Fibroblast of skin of right biceps (primary cell): ENCODE measurements around the gene TRIM14.
"Not testable (repeated sequence)": the region's sequence is repeated elsewhere in the genome, so short reads cannot be mapped to it uniquely, and the experiment has no call there.

Experiments used
- DNase-seq: peaks from one replicate; pipeline ENCODE4 v3.0.0-alpha.2; 2013

Gene TRIM14

DNA sequence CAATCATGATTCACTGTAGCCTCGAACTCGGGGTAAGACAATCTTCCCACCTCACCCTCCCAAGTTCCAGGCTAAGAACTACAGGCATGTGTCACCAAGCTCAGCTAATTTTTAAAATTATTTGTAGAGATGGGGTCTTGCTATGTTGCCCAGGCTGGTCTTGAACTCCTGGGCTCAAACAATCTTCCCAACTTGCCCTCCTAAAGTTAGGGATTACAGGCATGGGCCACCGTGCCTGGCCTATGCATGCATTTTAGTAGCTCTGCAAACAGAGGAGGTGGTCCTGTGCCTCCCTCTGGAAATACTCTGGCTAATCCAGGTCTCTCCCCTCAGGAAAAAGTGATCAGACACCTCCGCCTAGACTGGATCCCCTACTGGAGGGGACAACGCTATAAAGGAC, 21.5 kb upstream of the TRIM14 start:
- DNase-seq = no peak

DNA sequence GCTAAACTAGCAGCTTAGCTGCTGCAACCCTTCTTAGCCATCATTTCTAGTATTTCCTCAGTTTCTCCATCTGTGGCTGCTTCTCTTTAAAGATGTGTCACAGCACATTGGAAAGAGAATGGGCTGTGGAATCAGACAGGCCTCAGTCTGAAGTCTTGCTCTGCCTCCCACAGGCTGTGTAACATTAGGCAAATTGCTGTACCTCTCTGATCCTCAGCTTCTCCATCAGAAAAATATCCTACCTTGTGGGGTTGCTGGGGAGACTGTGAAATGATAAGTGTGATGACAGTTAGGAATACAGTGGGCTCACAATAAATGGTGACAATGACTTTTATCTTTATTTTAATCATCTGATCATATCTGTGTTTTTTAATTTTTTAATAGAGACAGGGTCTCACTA, 17.5 kb upstream of the TRIM14 start:
- DNase-seq = no peak

DNA sequence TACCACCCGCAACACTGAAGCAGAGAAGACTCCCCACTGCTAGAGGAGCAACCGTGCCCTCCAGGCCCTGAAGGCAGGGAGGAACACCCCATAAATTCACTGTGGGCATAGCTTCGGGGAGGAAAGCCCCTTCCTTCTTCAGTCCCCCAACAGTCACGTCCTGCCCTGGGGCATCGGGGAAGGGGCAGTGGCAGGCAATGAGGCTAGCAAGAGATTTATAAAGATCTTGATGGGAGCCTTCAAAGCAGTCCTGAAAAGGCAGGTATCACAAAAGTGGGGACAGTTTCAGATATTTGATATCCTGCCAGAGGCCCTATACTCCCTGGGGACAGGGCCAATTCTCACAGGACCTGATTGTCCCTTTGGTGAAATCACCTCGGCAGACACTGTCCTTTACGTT, 16.9 kb upstream of the TRIM14 start:
- no peak for DNase-seq

DNA sequence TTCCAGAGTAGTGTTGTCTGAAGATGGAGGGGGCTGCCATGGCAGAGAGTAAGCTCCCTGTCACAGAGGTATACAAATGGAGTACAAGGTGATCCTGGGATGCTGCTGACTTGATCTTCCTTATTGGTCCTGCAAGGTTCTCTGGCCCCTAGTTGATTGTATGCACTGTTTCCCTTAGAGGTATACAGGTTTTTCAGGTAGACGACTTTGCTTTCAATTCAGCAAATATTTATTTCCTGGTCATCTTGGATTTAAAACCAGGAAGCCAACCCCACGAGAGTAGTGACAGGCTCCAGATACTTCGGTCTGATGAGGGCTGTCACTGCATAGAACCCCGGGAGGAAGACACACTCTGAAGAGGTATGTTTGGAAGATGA, 16.5 kb upstream of the TRIM14 start:
- DNase-seq = no peak

DNA sequence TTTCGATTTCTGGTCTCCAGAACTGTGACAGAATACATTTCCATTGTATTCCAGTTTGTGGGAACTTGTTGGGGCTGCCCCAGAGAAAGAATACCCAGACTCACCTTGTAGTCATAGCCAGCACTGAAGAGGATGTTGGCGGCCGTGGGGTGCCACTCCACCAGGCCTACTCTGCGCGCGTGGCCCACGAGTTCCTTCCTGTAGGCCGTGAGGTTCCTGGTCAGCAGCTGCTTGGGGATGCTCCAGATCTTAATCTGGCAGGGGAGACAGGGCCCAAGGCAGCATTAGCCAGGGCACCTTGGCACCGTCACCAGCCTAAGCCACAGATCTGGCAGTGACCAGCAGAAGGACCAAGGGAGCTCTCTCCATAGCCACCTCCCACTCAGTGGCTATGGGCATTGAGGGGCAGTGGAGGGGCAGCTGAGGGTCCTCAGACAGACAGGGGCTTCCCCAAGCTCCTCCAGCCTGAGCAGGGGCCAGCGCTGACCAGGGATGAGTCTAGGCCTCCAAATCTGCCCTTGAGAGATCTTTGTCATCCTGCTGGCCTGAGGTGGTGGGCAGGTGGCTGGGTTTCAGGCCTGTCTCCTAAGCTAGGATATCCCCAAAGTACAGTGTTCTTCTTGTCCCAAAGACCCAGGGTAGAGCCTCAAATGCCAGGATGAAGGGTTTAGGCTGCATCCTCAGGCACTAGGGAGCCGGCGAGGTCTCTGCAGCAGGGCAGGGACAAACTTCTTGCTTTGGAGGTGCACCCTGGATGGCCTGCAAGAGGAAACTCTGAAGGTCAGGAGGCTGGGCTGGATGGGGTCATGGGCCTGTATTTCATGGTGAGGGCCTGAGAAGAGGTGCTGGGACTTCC, 15.9 kb upstream of the TRIM14 start:
- no peak for DNase-seq

DNA sequence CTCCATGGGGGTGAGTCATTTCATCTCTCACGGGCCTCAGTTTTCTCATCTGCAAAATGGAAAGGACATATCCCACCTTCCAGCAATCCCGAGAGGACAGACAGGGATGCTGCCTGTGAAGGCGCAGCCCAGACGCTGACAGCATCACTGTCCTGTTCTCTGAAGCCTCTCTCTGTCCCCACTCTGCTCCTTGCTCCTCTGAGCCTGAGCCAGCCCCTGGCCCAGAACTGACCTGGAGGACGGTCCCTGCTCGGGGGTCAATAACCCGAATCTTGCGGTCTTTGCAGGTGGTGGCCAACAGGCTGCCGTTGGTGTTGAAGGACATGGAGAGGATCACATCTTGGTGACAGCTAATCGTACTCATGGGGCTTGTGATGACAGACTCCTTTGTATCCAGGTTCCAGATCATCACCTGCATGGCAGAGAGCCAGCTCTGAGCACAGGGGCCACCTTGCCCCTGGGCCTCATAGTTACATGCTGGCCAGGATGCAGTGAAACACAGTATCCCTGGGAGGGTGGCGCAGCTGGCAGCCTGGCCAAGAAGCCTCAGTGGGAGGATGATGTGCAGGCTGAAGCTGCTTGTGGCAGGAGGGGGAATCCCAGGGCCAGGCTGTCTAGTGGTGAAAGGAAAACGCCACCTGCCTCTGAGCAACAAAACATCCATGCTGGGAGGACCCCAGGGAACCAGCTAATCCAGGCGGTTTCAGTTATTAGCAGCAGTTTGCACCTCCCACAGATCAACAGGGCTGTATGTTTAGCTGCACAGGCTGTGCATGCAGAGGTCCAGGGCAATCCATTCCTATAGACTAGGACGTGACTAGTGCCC, 14.0 kb upstream of the TRIM14 start:
- DNase-seq = no peak

DNA sequence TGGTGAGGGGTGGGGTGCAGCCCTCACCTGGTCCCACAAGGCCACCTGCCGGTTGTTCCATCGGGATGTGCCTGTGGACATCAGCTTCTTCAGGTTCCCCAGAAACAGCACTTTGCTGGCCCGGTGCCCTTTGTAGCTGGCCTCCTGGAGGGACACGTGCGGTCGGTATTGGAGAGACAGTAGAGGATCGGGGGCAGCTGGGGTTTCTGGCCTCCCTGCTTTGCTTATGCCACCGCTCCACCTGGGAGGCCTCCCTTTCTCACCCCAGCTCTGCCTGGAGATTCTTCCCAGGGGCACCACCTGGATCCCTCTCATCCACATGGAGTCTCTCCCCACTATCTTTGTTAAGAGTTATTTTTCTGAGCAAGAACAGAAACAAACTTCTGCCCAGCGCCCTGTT, 13.1 kb upstream of the TRIM14 start:
- DNase-seq = no peak

DNA sequence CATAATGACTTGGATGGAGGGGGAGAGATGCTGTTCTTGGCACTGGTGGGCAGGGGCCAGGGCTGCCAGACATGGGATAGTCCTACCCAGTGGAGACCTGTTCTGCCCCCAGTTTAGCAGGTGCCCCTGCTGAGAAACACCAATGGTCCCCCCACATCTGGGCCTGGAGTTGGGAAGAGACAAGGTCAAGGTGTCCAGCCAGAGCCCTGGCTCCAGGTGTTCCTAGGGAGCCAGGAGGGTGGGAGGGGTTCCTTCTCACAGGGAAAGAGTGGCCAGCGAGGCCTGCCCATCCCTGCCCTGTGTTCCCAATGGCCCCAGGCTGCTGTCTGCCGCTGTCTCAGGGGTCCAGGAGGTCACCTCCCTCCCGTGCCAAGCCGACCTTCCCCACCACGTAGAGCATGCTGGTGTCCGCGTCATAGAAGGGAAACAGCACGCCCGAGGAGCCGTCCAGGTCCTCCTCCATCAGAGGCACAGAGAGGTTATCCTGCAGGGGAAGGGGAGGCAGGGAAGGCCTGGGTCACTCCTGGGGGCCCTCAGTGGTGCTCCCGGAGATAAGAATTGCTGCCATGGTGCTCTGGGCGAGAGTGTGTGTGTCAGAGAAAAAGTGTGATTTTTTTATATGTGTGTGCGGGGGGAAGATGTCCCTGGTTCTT, 11.7 kb upstream of the TRIM14 start:
- DNase-seq = no peak

DNA sequence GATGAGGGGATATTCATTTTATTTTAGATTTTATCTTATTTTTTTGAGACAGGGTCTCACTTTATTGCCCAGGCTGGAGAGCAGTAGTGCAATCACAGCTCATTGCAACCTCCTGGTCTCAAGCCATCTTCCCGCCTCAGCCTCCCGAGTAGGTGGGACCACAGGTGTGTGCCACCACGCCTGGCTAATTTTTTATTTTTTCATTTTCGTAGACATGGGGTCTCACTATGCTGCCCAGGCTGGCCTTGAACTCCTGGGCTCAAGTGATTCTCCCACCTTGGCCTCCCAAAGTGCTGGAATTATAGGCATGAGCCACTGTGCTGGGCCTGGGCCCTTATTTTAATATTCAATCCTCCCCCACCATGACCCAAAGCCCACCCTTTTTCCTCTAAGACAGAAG, 11.0 kb upstream of the TRIM14 start:
- DNase-seq = not testable (repeated sequence)

DNA sequence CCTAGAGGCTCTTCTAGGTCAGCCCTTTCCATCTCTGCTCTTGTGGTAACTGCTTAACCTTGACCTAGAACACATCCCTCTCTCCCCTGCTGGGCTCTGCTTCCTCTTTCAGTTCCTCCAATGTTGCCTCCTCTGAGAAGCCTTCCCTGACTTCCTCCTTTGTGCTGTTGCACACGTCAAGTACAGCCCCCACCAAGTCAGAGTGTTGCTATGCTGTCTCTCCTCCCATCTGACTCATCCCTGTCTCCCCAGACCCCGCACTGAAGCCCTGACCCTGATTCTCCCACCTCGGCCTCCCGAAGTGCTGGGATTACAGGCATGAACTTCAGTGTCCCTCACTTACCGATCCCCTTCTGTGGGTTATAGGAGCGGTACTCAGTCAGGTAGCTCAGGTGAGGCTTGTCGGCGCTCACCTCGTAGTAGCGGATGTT, 10.4 kb upstream of the TRIM14 start:
- DNase-seq = no peak

DNA sequence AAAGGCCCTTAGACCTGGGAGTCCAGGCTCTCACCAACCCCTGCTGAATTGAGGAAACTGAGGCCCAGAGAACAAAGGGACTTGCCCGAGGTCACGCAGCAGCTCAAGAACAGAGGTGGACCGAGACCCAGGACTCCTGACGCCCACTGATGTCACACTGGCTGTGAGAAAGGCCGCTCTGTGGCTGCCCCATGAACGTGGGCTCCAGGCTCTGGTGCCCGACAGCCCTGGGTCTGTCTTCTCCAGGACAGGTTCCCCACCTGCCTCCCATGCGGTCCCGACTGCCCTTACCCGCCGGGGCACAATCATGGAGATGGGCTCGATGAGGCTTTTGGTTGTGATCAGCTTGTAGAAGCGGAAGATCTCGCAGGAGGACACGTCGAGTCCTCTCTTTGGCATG, 9.3 kb upstream of the TRIM14 start:
- DNase-seq = no peak

DNA sequence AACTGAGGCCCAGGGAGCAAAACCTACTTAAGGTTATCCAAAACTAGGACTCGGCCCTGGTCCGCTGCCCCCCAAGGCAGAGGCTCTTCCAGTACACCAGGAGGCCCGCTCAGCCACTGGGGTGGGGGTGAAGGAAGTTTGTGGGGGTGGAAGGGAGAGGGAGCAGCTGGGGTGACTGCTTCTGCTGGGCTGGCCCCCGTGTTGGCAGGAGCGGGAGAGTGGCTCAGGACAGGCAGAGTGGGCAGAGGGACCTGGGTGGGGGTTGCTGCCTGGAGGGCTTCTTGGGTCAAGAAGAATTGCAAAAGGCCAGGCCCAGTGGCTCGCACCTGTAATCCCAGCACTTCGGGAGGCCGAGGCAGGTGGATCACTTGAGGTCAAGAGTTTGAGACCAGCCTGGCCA, 8.2 kb upstream of the TRIM14 start:
- DNase-seq = no peak

DNA sequence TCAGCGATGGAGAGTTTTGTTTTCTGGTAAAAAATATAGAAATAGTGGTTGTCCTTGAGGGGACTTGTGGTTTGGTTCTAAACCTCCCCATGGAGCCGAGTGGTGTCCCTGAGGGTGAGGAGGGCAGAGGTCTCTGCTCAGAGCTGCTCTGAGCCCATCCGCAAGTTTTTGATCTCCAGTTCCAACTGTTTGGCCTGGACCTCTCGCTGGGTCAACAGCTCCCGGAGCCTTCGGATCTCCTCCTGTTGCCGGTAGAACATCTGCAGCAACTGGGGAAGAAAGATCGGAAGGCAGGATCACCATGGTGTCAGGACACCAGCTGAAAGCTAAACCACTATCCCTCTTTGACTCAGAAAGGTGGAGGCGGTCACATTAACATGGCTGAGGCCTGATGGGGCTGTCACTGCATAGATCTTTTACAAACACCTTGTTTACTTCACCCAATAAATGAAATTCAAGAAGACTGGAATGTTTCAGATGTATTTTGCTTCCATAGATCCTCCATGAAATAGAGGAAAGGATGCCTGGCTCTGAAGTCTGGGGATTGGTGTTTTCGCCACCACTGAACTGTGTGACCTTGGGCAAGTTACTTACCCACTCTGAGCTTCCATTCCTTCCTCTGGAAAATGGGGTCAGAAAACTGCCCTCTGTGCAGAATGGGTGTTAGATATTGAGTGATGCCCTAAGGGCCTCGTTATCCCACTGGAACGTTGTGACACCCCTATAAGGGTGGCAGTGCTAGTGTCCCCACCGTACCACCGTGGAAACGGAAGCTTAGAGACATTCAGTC, 5.8 kb upstream of the TRIM14 start:
- no peak for DNase-seq

DNA sequence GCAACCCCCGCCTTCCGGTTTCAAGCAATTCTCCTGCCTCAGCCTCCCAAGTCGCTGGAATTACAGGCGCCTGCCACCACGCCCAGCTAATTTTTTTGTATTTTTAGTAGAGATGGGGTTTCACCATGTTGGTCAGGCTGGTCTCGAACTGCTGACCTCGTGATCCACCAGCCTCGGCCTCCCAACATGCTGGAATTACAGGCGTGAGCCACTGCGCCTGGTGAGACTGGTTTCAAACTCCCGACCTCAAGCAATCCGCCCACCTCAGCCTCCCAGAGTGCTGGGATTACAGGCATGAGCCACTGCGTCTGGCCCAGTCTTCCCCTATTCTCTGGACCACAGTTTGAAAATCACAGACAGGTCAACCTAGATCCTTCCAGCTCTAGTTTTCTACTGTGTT, 5.1 kb upstream of the TRIM14 start:
- not testable (repeated sequence) for DNase-seq

DNA sequence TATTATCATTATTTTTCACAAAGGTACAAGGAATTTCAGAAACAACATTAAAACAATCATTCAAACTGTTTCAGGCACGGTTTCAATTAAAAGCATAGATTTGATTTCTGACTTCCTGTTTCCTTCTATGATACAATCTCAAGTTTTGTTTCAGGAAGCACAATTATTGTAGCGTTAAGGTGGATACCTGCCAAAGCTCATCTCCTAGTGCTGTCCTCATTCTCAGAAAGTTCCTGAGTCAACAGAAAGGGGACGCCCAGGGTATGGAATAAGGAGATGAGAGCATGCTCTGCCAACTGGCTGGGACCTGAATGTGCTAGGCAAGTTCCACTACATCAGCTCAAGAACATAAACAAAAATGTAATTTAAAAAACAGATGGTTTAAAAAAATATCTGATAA, 2.0 kb upstream of the TRIM14 start:
- peak; percentile 13 for DNase-seq

DNA sequence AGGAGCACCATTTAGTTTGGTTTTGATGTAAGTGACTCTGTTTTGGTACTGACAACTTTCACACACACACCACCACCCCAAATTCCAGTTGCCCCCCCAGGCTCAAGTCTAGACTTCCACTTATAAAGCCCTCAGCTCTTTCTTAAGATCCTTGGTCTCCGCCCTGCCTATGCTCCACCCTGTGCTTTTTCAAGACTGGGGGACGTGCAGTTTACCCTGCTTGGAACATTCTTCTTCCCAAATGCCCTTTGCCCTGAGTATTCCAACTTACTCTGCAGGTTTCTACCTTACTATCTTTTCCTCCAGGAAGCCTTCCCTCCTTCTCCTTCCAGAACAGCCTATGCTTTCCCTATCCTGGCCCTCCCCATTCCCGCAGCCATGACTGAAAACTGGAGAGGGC, 1.5 kb upstream of the TRIM14 start:
- no peak for DNase-seq

DNA sequence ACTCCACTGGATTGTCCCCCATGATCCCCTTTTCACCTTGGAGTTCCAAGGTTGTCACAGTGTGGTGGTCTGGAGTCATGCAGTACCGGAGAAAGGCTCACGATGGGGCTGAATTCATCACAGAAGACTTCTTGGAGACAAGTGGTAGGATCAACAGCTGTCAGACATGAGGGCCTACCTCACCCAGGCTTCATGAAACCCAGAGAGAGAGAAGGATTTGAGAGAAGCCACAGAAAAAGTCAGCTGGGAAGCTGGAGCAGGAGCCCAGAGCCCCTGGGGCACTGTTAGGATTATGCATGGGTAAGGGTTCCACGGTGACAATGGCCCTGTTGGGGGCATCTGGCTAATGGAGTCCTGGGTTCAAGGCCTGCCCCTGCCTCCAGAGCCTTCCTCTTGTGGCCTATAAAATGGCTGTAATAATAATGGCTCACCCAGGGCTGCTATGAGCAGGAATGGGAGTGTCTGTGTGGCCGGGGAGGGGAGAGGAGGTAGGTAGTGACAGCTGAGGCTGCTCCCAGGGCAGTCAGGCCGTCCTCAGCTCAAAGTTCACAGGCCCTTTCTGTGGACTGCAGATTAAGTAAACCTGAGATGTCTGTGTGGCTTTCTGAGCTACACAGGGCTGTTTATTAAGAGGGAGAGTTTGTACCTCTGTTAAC, 910 bp downstream of the TRIM14 start:
- peak; percentile 33 for DNase-seq

DNA sequence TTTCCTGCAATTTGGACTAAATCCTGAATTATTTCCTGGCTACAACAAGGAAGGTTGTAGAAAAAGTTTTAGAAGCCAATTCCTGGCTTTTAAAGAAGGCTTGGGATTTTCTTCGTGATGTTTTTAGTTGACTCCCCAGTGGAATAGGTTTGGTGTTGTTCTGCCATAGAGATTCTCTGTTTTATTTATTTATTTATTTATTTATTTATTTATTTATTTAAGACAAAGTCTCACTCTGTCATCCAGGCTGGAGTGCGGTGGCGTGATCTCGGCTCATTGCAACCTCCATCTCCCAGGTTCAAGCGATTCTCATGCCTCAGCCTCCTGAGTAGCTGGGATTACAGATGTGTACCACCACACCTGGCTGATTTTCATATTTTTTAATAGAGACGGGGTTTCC, 1.9 kb downstream of the TRIM14 start:
- not testable (repeated sequence) for DNase-seq

DNA sequence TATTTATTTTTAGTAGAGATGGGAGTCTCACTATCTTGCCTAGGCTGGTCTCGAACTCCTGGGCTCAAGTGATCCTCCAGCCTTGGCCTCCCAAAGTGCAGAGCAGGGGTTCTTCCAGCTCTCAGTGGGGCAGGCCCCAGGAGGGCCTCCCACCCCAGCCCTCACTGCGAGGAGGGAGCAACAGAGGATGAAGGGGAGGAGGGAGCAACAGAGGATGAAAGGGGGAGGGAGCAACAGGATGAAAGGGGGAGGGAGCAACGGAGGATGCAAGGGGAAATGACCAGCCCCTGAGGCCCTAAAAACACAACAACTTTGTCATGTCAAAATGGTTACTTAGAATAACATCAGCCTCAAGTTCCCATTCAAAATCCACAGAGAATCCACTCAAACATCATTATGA, 10.0 kb downstream of the TRIM14 start:
- DNase-seq = no peak

DNA sequence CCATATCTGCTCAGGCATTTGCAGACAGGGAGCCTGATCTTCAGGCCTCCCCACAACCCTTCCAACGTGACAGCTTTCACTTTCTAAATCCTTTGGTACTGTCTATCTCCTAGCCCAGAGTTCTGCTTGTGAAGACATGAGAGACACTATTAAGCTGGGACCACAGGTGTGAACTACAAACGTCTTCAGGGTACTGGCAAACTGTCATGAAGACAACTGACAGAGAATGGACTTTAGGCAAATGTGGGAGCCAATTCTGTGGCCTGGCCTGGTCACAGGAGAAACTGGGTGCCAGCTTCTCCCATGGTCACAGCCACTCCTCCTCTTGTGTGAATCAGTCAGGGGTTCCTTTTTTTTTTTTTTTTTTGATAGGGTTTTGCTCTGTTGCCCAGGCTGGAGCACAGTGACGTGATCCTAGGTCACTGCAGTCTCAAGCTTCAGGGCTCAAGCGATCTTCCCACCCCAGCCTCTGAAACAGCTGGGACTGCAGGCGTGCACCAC, 10.4 kb downstream of the TRIM14 start:
- DNase-seq = no peak

DNA sequence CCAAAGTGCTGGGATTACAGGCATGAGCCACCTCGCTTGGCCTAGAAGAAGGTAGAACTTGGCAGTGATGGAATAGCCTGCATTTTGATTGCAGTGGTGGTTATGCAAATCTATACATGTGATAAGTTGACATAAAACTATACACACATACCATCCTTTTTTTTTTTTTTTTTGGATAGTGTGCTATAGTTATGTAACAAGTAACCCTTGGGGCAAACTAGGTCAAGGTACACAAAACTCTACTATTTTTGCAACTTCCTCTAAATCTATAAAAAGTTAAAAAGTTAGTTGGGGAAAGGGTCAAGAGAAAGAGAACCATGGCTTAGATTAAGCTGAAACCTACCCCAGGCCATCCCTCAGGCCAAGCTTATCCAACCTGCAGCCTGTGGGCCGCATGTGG, 11.1 kb downstream of the TRIM14 start:
- no peak for DNase-seq

DNA sequence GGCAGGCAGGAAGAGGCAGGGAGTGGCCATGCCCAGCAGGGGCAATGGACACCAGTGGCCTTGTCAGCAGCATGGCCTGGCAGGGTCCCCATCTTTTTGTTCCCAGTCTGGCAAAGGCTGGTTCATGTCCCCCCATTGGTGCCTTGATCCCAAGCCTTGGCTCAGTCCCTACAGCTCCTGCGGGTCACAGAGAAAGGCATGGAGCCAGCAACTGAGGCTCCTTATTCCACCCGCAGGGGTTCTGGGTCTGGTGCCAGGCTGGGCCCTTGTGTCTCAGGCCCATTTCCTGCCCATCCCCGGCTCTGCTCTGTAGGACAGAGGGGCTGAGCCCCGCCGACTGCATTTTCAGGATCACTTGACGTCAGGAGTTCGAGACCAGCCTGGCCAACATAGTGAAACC, 14.0 kb downstream of the TRIM14 start:
- no peak for DNase-seq
